ENCODE data around the gene ADAMTSL5.

GRCh38 chr19:1470305-1471009 lies 42.4 kb downstream of the ADAMTSL5 start:
- no peak for TF ChIP-seq CTCF (conservative IDR thresholded peaks at IDR 0.05; ENCODE audit: low read length)
- no peak for TF ChIP-seq EZH2phosphoT487 (IDR thresholded peaks at IDR 0.05; ENCODE audit: borderline replicate concordance)
